ENCODE measurements around the gene NR1I2.

Gene NR1I2

DNA sequence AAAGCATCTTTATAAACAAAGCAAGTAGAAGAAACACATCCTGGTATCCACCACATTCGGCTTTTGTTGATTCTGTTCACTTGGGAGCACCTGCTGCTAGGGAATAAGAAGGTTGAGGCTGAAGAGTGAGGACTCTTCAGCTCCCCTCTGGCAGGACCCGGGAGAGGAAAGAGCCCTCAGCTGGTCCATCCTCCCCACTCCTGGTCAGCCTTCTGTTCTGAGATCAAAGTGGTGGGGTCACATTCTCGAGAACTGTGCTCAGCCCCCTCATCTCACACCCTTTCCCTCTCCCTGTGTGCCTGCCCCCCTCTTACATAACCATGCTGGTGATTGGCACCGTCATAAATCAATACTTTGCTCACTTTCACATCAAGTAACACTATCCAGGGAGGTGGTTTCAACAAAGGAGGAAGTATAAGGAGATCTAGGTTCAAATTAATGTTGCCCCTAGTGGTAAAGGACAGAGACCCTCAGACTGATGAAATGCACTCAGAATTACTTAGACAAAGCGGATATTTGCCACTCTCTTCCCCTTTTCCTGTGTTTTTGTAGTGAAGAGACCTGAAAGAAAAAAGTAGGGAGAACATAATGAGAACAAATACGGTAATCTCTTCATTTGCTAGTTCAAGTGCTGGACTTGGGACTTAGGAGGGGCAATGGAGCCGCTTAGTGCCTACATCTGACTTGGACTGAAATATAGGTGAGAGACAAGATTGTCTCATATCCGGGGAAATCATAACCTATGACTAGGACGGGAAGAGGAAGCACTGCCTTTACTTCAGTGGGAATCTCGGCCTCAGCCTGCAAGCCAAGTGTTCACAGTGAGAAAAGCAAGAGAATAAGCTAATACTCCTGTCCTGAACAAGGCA lies at the start of gene NR1I2:
TSS of gene NR1I2 (plus strand) at position 772 of the 869 bp plus-strand sequence.
- peak; percentile 20 for DNase-seq (ENCODE audit: low spot score)

DNA sequence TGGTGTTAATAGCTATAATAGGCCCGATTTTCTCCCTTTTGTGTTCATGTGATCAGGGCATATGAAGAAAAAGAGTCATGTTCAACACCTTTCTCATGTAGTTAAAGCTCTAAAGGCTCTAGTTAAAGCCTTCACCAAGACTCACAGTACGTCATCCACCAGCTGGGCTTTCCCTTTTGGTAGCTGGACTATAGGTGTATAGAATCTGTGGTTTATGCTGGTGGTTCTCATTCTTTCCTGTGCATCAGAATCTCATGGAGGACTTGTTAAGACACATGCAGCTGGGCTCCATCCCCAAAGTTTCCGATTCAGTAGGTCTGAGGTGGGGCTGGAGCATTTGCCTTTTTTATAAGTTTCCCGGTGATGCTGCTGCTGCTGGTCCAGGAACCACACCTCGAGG lies 48.1 kb upstream of the NR1I2 start:
- DNase-seq (ENCODE audit: low spot score), result no peak

DNA sequence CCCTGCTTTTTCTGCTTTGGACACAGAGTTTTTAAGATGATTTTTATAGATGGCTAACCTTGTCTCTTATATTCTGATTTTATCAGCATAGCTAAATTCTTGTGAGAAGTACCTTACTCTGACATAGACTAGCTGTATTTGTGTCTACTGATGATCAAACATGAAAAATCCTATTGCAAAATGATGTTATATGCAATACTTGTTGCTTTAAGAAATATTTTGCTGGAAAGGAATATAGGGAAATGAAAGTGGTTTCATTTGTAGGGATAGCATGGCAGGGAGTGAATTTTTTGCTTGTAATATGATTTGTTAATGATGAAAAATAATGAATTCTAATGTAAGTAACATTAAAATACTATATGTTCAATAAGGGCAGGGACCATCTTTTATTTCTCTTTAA lies 43.2 kb upstream of the NR1I2 start:
- DNase-seq (ENCODE audit: low spot score), result no peak

GRCh38 chr3:119741657-119742590 lies 40.0 kb upstream of the NR1I2 start:
- no peak for DNase-seq (ENCODE audit: low spot score)

DNA sequence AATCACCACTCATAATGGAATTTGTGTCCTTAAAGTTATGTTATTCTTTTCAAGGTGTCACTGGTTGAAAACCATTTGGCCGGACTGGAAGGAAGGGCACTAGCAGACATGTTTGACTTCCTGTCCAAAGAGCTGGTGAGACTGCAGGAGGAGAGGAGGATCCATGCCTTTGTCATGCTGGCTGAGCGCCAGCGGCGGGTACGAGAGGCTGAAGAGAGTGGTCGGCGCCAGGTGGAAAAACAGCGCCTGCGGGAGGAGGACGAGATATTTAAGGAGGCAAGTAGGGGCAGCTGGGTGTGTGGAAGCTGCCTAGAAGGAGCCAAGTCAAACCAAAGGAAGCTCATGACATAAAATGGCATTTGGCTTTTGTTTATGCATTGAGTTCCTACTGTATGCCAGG lies 38.0 kb upstream of the NR1I2 start:
- no peak for DNase-seq (ENCODE audit: low spot score)

- DNase-seq (ENCODE audit: low spot score), result no peak
Observed at GRCh38 chr3:119745942-119746341, 36.0 kb upstream of the NR1I2 start.

DNA sequence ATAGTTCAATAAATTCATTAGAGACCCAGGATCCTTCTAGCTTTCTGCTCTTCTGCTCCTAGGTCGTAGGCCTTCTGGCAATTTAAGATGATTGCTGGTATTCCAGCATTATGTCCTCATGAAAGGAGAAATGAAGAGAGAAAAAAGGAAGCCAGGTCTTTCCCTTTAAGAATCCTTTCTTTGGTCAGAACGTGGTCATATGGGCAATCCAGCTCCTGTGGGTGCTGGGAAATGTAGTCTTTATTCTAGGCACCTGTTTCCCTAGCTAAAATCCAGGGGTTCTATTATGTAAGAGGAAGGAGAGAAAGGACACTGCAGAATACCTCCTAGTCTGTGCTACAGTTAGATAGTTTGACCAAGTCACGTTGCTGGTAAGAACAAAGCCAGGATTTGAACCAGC lies 35.5 kb upstream of the NR1I2 start:
- no peak for DNase-seq (ENCODE audit: low spot score)

GRCh38 chr3:119747357-119747756 lies 34.5 kb upstream of the NR1I2 start:
- DNase-seq (ENCODE audit: low spot score), result no peak

GRCh38 chr3:119748991-119749390 lies 32.9 kb upstream of the NR1I2 start:
- no peak for DNase-seq (ENCODE audit: low spot score)

- no peak for DNase-seq (ENCODE audit: low spot score)
Observed at GRCh38 chr3:119751423-119751822, 30.5 kb upstream of the NR1I2 start.

DNA sequence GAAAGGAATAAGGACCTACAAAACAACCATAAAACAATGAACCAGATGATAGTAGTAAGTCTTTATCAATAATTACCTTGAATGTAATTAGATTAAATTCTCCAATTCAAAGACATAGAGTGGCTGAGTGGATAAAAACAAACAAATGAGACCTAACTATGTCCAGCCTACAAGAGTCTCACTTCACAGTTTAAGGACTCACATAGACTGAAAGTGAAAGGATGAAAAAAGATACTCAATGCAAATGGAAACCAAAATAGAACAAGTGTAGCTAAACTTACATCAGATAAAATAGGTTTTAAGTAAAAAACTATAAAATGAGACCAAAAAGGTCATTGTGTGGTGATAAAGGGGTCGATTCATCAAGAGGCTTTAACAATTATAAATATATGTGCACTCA lies 21.9 kb upstream of the NR1I2 start:
- no peak for DNase-seq (ENCODE audit: low spot score)

- DNase-seq (ENCODE audit: low spot score), result no peak
Observed at GRCh38 chr3:119762876-119763275, 19.0 kb upstream of the NR1I2 start.

DNA sequence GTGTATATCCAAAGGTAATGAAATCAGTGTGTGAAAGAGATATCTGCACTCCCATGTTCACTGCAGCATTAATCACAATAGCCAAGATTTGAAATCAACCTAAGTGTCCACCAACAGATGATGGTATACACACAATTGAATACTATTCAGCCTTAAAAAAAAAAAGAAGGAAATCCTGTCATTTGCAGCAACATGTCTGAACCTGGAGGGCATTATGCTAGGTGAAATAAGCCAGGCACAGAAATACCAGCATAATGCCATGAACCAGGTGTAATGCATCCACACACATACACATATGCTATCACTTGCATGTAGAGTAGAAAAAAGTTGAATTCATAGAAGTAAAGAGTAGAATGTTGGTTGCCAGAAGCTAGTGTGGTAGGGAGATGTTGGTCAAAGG lies 18.4 kb upstream of the NR1I2 start:
- no peak for DNase-seq (ENCODE audit: low spot score)

DNA sequence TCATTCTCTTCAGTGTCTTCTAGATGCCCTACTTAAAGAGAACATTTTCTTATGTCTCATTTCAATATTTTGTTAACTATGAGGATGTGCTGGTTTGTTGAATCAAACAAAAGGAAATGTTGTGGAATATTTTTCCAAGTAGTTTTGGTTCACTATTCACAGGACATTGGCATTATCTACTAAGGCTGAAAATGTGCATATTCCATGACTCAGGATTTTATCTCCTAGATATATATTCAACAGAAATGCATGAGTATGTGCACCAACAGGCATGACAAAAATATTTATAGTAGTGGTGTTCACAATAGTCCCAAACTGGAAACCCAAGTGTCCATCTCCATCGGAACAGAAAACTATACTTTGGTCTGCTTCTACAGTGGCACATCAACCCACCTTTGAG lies 16.7 kb upstream of the NR1I2 start:
- no peak for DNase-seq (ENCODE audit: low spot score)

- DNase-seq (ENCODE audit: low spot score), result no peak
Observed at GRCh38 chr3:119767936-119768601, 13.8 kb upstream of the NR1I2 start.

GRCh38 chr3:119768668-119769393 lies 13.1 kb upstream of the NR1I2 start:
- DNase-seq (ENCODE audit: low spot score), result no peak

- no peak for DNase-seq (ENCODE audit: low spot score)
Observed at GRCh38 chr3:119769394-119770149, 12.3 kb upstream of the NR1I2 start.

DNA sequence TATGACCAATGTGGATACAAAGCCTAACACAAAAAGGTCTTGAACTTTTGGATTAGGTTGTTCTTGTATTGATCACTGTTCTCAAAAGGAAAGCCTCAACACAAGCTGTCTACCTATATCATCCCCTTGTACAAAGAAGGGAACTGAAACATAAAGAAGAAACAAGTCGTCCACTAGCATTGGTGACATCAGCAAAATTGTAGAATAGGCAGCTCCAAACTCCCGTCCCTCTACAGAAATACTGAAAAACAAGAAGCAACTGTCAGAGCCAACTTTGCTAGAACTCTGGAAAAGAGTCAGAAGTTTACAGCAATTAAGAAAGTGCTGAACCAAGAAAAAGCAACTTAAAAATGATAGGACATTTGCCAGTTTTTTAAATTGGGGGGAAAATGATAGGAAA lies 7.5 kb upstream of the NR1I2 start:
- no peak for DNase-seq (ENCODE audit: low spot score)

DNA sequence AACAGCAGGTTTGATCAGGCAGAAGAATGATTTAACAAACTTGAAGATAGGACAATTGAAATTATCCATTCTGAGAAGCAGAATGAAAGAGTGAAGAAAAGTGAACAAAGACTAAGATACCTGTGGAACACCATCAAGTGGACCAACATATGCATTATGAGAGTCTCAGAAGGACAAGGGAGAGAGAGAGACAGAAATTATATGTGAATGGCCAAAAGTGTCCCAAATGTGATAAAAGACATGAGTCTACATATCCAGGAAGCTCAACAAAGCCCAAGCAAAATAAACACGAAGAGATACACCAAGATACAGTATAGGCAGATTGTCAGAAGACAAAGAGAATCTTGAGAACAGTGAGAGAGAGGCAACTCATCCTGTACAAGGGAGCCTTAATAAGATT lies 5.6 kb upstream of the NR1I2 start:
- no peak for DNase-seq (ENCODE audit: low spot score)

DNA sequence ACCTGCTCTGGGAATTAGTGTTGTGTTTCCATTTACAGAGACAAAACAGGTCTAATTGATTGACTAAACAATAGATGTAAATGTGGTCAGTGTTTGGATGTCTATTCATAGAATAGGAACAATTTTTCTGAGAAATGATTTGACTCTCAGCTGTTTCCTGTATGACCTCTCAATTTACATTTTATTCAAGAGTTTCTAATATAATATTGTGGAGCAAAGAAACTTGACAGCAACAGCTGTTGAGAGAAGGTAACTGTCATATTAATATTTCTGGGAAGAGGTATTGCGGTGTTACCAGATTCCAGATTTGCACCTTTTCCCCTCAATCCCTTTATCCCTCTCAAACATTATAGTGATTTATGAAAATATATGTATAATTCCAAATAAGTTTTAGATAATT lies 3.7 kb upstream of the NR1I2 start:
- DNase-seq (ENCODE audit: low spot score), result no peak

GRCh38 chr3:119778811-119779210 lies 3.1 kb upstream of the NR1I2 start:
- no peak for DNase-seq (ENCODE audit: low spot score)

Data from NAMALWA (cell line).